DOHH2 (cell line): ENCODE data around the gene TBCK.

Experiments
- EZH2phosphoT487 ChIP-seq: fragments of 200-600 bp; sonication (generic); IDR thresholded peaks from 2 replicates; pipeline ENCODE4 v1.6.1; 2017; ENCODE audit warnings: borderline replicate concordance, mild to moderate bottlenecking, antibody characterized with exemption, low read length, moderate library complexity, mixed read lengths
- TF ChIP-seq, protein P1 (sequence below): fragments of 200-600 bp; sonication (generic); IDR thresholded peaks from one replicate; pipeline ENCODE4 v1.5.1; 2014; ENCODE audit warnings: antibody characterized with exemption, mild to moderate bottlenecking, low read depth, low read length; ENCODE audit not compliant: poor library complexity, severe bottlenecking

DNA sequence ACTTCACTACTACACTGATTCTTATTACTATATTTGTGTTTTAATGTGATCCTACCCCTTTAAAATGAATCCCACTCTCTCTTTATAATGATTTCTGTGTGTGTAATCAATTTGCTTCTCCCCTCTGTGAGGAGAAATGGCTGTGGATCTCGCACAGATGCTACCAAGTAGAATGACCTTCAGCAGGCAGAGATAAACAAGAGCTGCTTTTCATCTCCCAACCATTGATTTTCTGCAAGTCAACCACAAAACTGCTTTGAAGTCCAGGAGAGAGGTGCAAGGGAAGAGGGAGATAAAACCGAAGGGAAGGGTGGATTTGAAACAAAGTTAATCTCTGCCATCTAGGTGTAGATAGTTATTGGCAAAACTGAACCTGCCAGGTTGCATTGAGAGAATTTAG lies 279.2 kb downstream of the TBCK start:
- TF ChIP-seq, protein P1, sequence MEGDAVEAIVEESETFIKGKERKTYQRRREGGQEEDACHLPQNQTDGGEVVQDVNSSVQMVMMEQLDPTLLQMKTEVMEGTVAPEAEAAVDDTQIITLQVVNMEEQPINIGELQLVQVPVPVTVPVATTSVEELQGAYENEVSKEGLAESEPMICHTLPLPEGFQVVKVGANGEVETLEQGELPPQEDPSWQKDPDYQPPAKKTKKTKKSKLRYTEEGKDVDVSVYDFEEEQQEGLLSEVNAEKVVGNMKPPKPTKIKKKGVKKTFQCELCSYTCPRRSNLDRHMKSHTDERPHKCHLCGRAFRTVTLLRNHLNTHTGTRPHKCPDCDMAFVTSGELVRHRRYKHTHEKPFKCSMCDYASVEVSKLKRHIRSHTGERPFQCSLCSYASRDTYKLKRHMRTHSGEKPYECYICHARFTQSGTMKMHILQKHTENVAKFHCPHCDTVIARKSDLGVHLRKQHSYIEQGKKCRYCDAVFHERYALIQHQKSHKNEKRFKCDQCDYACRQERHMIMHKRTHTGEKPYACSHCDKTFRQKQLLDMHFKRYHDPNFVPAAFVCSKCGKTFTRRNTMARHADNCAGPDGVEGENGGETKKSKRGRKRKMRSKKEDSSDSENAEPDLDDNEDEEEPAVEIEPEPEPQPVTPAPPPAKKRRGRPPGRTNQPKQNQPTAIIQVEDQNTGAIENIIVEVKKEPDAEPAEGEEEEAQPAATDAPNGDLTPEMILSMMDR, result no peak
- no peak for TF ChIP-seq EZH2phosphoT487
